GM12873 (cell line): ENCODE results near the gene ADCK1.

ENCODE experiments used
- CTCF ChIP-seq: IDR thresholded peaks from 2 replicates; pipeline ENCODE4 v1.5.1; 2012; ENCODE audit warnings: low read depth, mild to moderate bottlenecking, moderate library complexity, low read length, control low read depth; ENCODE audit not compliant: insufficient read depth; ENCODE audit errors: missing control alignments

ADCK1 gene

GRCh38 chr14:77917491-77918201 lies 117.7 kb downstream of the ADCK1 start:
- TF ChIP-seq CTCF, result no peak

- no peak for TF ChIP-seq CTCF
Observed at GRCh38 chr14:77918448-77918847, 118.5 kb downstream of the ADCK1 start.

GRCh38 chr14:77920312-77920711 lies 120.4 kb downstream of the ADCK1 start:
- TF ChIP-seq CTCF, result no peak

- no peak for TF ChIP-seq CTCF
Observed at GRCh38 chr14:77921818-77922217, 121.9 kb downstream of the ADCK1 start.

GRCh38 chr14:77923131-77923936 lies 123.4 kb downstream of the ADCK1 start:
- no peak for TF ChIP-seq CTCF

GRCh38 chr14:77924141-77924948 lies 124.4 kb downstream of the ADCK1 start:
- TF ChIP-seq CTCF, result no peak

GRCh38 chr14:77926942-77927341 lies 127.0 kb downstream of the ADCK1 start:
- no peak for TF ChIP-seq CTCF
